Esophagus muscularis mucosa (tissue), 4 donors: ENCODE data around the gene RPL38.

Experiments used
- CTCF ChIP-seq, 3 experiments: fragments of 200-600 bp in 2 of 3; fragments of 450-650 bp in 1 of 3; sonication (generic) in 2 of 3; IDR thresholded peaks; one replicate each; pipeline ENCODE4 v1.5.1; 2017 to 2019; ENCODE audit warnings: antibody characterized with exemption in 3 of 3, mild to moderate bottlenecking in 2 of 3, moderate library complexity in 1 of 3
- EP300 ChIP-seq: sonication (generic); formaldehyde crosslinking; IDR thresholded peaks from one replicate; pipeline ENCODE4 v1.6.1; 2017; ENCODE audit warnings: antibody characterized with exemption
- POLR2A ChIP-seq: fragments of 450-650 bp; IDR thresholded peaks from one replicate; pipeline ENCODE4 v1.6.1; 2017; ENCODE audit warnings: antibody characterized with exemption, moderate library complexity, mild to moderate bottlenecking, low read depth

DNA sequence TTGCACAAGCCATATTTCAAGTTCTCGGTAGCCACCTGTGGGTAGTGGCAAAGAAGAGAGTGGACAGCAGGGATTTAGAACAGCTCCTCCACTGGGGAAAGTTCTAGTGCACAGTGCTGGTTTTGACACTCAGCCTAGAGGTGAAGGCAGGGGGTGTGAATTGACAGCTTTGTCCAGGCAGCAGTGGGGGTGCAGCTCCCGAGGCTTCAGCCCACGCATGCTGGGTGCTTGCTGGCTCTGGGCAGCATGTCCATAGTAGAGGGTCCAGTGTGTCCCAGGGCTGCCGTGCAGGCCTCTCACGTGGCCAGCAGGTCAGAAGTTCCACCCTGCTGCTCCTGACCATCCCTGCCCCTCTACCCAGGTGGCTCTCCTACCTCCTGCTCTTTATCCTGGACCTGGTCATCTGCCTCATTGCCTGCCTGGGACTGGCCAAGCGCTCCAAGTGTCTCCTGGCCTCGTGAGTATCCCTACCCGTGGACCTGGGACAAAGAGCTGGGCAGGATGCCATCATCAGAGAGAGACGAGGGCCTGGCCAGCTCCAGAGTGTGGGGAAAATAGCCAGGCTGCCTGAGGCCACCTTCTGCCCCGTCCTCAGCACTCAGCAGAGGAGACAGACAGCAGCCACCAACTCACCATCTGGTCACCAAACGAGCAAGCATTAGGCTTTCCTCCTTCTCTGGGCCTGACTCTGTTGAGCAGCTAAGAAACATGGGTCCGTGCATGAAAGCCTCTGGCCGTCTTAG lies 39.7 kb downstream of the RPL38 start:
- no peak for TF ChIP-seq POLR2A
- no peak for TF ChIP-seq CTCF (IDR thresholded peaks at IDR 0.05)
- TF ChIP-seq EP300: no peak
